Measurements from ENCODE around the gene C4BPB.

C4BPB gene

GRCh38 chr1:207102146-207102545, 13.5 kb downstream of the C4BPB start:
- Histone ChIP-seq H3K4me1 (ENCODE audit: insufficient read depth, insufficient read length) (no peaks in the 10 kb centered on the region), H3K4me3 (ENCODE audit: insufficient read length, low read depth) (no peak overlapping the region), H3K27me3 (ENCODE audit: insufficient read depth, insufficient read length) (no peaks in the 10 kb centered on the region), H3K9ac (ENCODE audit: insufficient read length, low read depth) (no peak overlapping the region), H3K36me3 (ENCODE audit: insufficient read depth, insufficient read length, low read length) (no peaks in the 10 kb centered on the region), H3K9me3 (ENCODE audit: insufficient read depth, low read length) (peaks cover 15% of the 10 kb centered on the region; the same call in 1 of the 2 replicates)
- DNase-seq (ENCODE audit: low read depth, low spot score), result no peak
- TF ChIP-seq YY1 (IDR thresholded peaks at IDR 0.05; ENCODE audit: insufficient read depth, insufficient read length) (no peak), SUZ12 (IDR thresholded peaks at IDR 0.05; ENCODE audit: extremely low read depth, insufficient read depth, insufficient read length) (no peak), ZNF274 (IDR thresholded peaks at IDR 0.05; ENCODE audit: low read depth, low read length) (no peak)

- TF ChIP-seq YY1 (IDR thresholded peaks at IDR 0.05; ENCODE audit: insufficient read depth, insufficient read length), result no peak
- TF ChIP-seq ZNF274 (IDR thresholded peaks at IDR 0.05; ENCODE audit: low read depth, low read length), result no peak
- TF ChIP-seq SUZ12 (IDR thresholded peaks at IDR 0.05; ENCODE audit: extremely low read depth, insufficient read depth, insufficient read length), result no peak
- H3K36me3 ChIP-seq (ENCODE audit: insufficient read depth, insufficient read length, low read length), result no peaks in the 10 kb centered on the region
- no peak overlapping the region for H3K9ac ChIP-seq (ENCODE audit: insufficient read length, low read depth)
- no peak for DNase-seq (ENCODE audit: low read depth, low spot score)
- H3K4me1 ChIP-seq (ENCODE audit: insufficient read depth, insufficient read length), result no peaks in the 10 kb centered on the region
- H3K9me3 ChIP-seq (ENCODE audit: insufficient read depth, low read length), result peaks cover 15% of the 10 kb centered on the region; the same call in 1 of the 2 replicates
- no peaks in the 10 kb centered on the region for H3K27me3 ChIP-seq (ENCODE audit: insufficient read depth, insufficient read length)
- no peak overlapping the region for H3K4me3 ChIP-seq (ENCODE audit: insufficient read length, low read depth)
These were observed 14.0 kb downstream of the C4BPB start for GRCh38 chr1:207102659-207103058.

- H3K9me3 ChIP-seq (ENCODE audit: insufficient read depth, low read length), result peaks cover 4% of the 10 kb centered on the region; the same call in 1 of the 2 replicates
- no peak for DNase-seq (ENCODE audit: low read depth, low spot score)
- H3K36me3 ChIP-seq (ENCODE audit: insufficient read depth, insufficient read length, low read length), result no peaks in the 10 kb centered on the region
- TF ChIP-seq YY1 (IDR thresholded peaks at IDR 0.05; ENCODE audit: insufficient read depth, insufficient read length) (no peak), SUZ12 (IDR thresholded peaks at IDR 0.05; ENCODE audit: extremely low read depth, insufficient read depth, insufficient read length) (no peak), ZNF274 (IDR thresholded peaks at IDR 0.05; ENCODE audit: low read depth, low read length) (no peak)
- H3K9ac ChIP-seq (ENCODE audit: insufficient read length, low read depth), result no peak within 1 kb of the TSS
- H3K27me3 ChIP-seq (ENCODE audit: insufficient read depth, insufficient read length), result no peaks in the 10 kb centered on the region
- no peak within 1 kb of the TSS for H3K4me3 ChIP-seq (ENCODE audit: insufficient read length, low read depth)
- H3K4me1 ChIP-seq (ENCODE audit: insufficient read depth, insufficient read length), result no peaks in the 10 kb centered on the region
These were observed 15.3 kb downstream of the C4BPB start, which contains the start of gene C4BPA for GRCh38 chr1:207103892-207104373. TSS of gene C4BPA (plus strand) at chr1:207104233. CDS start at chr1:207113026, 8,793 bp downstream.

GRCh38 chr1:207109004-207109403, 20.3 kb downstream of the C4BPB start:
- H3K4me3 ChIP-seq (ENCODE audit: insufficient read length, low read depth), result no peak overlapping the region
- no peak overlapping the region for H3K9ac ChIP-seq (ENCODE audit: insufficient read length, low read depth)
- TF ChIP-seq YY1 (IDR thresholded peaks at IDR 0.05; ENCODE audit: insufficient read depth, insufficient read length) (no peak), ZNF274 (IDR thresholded peaks at IDR 0.05; ENCODE audit: low read depth, low read length) (no peak), SUZ12 (IDR thresholded peaks at IDR 0.05; ENCODE audit: extremely low read depth, insufficient read depth, insufficient read length) (no peak)
- no peaks in the 10 kb centered on the region for H3K36me3 ChIP-seq (ENCODE audit: insufficient read depth, insufficient read length, low read length)
- H3K27me3 ChIP-seq (ENCODE audit: insufficient read depth, insufficient read length), result no peaks in the 10 kb centered on the region
- H3K4me1 ChIP-seq (ENCODE audit: insufficient read depth, insufficient read length), result no peaks in the 10 kb centered on the region
- DNase-seq (ENCODE audit: low read depth, low spot score), result no peak
- H3K9me3 ChIP-seq (ENCODE audit: insufficient read depth, low read length), result no peaks in the 10 kb centered on the region

GRCh38 chr1:207112616-207113296, 24.1 kb downstream of the C4BPB start:
- Histone ChIP-seq H3K9me3 (ENCODE audit: insufficient read depth, low read length) (no peaks in the 10 kb centered on the region), H3K4me1 (ENCODE audit: insufficient read depth, insufficient read length) (no peaks in the 10 kb centered on the region), H3K9ac (ENCODE audit: insufficient read length, low read depth) (no peak overlapping the region), H3K27me3 (ENCODE audit: insufficient read depth, insufficient read length) (no peaks in the 10 kb centered on the region), H3K4me3 (ENCODE audit: insufficient read length, low read depth) (no peak overlapping the region), H3K36me3 (ENCODE audit: insufficient read depth, insufficient read length, low read length) (no peaks in the 10 kb centered on the region)
- DNase-seq (ENCODE audit: low read depth, low spot score), result no peak
- no peak for TF ChIP-seq SUZ12 (IDR thresholded peaks at IDR 0.05; ENCODE audit: extremely low read depth, insufficient read depth, insufficient read length)

GRCh38 chr1:207115269-207115668, 26.6 kb downstream of the C4BPB start:
- no peak overlapping the region for H3K9ac ChIP-seq (ENCODE audit: insufficient read length, low read depth)
- H3K27me3 ChIP-seq (ENCODE audit: insufficient read depth, insufficient read length), result no peaks in the 10 kb centered on the region
- no peaks in the 10 kb centered on the region for H3K9me3 ChIP-seq (ENCODE audit: insufficient read depth, low read length)
- TF ChIP-seq SUZ12 (IDR thresholded peaks at IDR 0.05; ENCODE audit: extremely low read depth, insufficient read depth, insufficient read length), result no peak
- no peak for TF ChIP-seq YY1 (IDR thresholded peaks at IDR 0.05; ENCODE audit: insufficient read depth, insufficient read length)
- TF ChIP-seq ZNF274 (IDR thresholded peaks at IDR 0.05; ENCODE audit: low read depth, low read length), result no peak
- DNase-seq (ENCODE audit: low read depth, low spot score), result no peak
- H3K4me1 ChIP-seq (ENCODE audit: insufficient read depth, insufficient read length), result no peaks in the 10 kb centered on the region
- H3K4me3 ChIP-seq (ENCODE audit: insufficient read length, low read depth), result no peak overlapping the region
- H3K36me3 ChIP-seq (ENCODE audit: insufficient read depth, insufficient read length, low read length), result no peaks in the 10 kb centered on the region

- TF ChIP-seq YY1 (IDR thresholded peaks at IDR 0.05; ENCODE audit: insufficient read depth, insufficient read length), result no peak
- no peak for TF ChIP-seq SUZ12 (IDR thresholded peaks at IDR 0.05; ENCODE audit: extremely low read depth, insufficient read depth, insufficient read length)
- no peak for TF ChIP-seq ZNF274 (IDR thresholded peaks at IDR 0.05; ENCODE audit: low read depth, low read length)
These were observed 35.7 kb downstream of the C4BPB start for GRCh38 chr1:207124389-207124788.

More at GRCh38 chr1:207124389-207124788, 35.7 kb downstream of the C4BPB start:
- Histone ChIP-seq H3K4me1 (ENCODE audit: insufficient read depth, insufficient read length) (no peaks in the 10 kb centered on the region), H3K9ac (ENCODE audit: insufficient read length, low read depth) (no peak overlapping the region), H3K27me3 (ENCODE audit: insufficient read depth, insufficient read length) (no peaks in the 10 kb centered on the region), H3K9me3 (ENCODE audit: insufficient read depth, low read length) (peaks cover 9% of the 10 kb centered on the region), H3K36me3 (ENCODE audit: insufficient read depth, insufficient read length, low read length) (no peaks in the 10 kb centered on the region), H3K4me3 (ENCODE audit: insufficient read length, low read depth) (no peak overlapping the region)
- no peak for DNase-seq (ENCODE audit: low read depth, low spot score)
